ENCODE data around the gene NOXA1.

DNA sequence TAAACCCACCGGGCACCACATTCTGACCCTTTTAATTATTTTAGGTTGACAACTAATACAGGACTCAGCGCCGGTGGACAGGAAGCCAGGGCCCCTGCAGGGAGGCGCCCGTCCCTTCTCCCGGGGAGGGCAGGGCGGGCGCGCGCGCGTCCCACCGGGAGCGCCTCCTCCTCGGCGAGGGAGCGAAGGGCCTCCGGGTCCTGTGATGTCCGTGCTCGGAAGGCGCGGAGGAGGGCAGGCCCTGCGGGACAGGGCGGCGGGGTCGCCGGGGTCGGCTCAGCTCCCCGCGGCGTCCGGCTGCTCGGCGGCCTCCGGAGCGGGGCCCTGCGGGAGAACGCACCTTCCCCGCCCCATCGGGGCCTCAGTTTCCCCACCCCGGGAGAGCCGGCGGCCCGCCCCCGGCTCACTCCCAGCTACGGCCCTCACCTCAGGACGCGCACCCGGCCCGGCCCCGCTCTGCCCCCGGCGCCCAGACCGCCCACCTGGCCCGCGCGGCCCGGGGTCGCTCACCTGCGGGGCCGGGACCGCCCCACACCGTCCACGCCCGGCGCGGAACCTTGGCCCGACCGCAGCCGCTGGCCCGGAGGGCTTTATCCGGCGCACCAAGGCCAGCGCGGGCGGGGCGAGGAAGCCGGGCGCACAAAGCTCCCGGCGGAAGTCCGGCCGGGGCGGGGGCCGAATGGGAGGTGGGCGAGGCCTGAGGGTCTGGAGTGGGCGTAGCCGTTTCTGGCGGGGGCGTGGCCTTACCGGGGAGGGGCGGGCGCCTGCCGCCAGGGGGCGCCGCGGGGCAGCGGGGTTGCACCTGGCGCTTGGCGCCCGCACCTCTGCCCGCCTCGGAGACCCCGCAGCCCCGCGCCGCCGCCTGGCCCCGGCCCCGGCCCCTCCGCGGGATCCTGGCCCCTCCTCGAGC lies at the start of gene NOXA1, which contains the start of gene EXD3:
- TF ChIP-seq CTCF (IDR thresholded peaks at IDR 0.05; ENCODE audit: low read depth, low read length, missing input control) (peak; percentile 85), ZBTB33 (IDR thresholded peaks at IDR 0.05) (no peak), MAX (IDR thresholded peaks at IDR 0.05) (no peak), EGR1 (IDR thresholded peaks at IDR 0.05; ENCODE audit: low read depth in 2 of 2) (no peak), SP1 (IDR thresholded peaks at IDR 0.05) (peak; percentile 39), GABPA (IDR thresholded peaks at IDR 0.05 in 1 of 2, conservative IDR thresholded peaks at IDR 0.05 in 1 of 2) (peak; percentile 77 to 90), NR2F2 (IDR thresholded peaks at IDR 0.05) (no peak), TAF1 (conservative IDR thresholded peaks at IDR 0.05) (no peak), YY1 (IDR thresholded peaks at IDR 0.05) (no peak), HNF4A (conservative IDR thresholded peaks at IDR 0.05) (no peak)
- TF ChIP-seq, protein P1, sequence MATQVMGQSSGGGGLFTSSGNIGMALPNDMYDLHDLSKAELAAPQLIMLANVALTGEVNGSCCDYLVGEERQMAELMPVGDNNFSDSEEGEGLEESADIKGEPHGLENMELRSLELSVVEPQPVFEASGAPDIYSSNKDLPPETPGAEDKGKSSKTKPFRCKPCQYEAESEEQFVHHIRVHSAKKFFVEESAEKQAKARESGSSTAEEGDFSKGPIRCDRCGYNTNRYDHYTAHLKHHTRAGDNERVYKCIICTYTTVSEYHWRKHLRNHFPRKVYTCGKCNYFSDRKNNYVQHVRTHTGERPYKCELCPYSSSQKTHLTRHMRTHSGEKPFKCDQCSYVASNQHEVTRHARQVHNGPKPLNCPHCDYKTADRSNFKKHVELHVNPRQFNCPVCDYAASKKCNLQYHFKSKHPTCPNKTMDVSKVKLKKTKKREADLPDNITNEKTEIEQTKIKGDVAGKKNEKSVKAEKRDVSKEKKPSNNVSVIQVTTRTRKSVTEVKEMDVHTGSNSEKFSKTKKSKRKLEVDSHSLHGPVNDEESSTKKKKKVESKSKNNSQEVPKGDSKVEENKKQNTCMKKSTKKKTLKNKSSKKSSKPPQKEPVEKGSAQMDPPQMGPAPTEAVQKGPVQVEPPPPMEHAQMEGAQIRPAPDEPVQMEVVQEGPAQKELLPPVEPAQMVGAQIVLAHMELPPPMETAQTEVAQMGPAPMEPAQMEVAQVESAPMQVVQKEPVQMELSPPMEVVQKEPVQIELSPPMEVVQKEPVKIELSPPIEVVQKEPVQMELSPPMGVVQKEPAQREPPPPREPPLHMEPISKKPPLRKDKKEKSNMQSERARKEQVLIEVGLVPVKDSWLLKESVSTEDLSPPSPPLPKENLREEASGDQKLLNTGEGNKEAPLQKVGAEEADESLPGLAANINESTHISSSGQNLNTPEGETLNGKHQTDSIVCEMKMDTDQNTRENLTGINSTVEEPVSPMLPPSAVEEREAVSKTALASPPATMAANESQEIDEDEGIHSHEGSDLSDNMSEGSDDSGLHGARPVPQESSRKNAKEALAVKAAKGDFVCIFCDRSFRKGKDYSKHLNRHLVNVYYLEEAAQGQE (IDR thresholded peaks at IDR 0.05): peak; percentile 29

Measured in liver (tissue), 3 donors.